Epithelial cell of prostate (primary cell): ENCODE measurements around the gene LENG8.
"Not testable (repeated sequence)": the region's sequence is repeated elsewhere in the genome, so short reads cannot be mapped to it uniquely, and the experiment has no call there.

ENCODE experiments used
- DNase-seq: peaks from one replicate; pipeline ENCODE4 v3.0.0-alpha.2; 2011; ENCODE audit warnings: low read depth, low spot score
- H3K27ac ChIP-seq: fragments of 450-650 bp; 2 replicates; pipeline ENCODE4 v1.5.1; 2017; ENCODE audit warnings: mild to moderate bottlenecking

The LENG8 gene

DNA sequence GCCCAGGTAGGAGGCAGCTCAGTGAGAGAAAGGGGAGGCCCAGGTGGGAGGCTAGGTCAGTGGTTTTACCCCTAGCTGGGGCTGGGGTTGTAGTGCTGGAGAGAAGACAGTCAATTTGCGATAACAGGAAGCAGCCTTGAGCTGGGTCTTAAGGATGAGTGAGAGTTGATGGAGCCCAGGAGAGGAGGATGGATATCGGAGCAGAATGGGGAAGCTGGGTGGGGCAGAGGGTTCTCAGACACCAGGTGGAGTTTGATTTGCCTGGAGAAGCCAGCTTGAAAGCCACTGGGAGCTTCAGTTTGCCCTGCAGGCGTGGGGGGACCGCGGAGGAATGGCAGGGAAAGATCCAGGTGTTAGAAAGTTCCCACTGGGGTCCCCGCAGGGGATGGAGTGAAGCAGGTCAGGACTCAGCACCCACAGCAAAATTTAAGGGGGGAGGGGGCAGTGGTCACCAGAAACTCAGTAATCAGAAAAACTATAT lies 24.9 kb downstream of the LENG8 start:
- H3K27ac ChIP-seq, result peak overlapping the region; percentile 71
- no peak for DNase-seq

DNA sequence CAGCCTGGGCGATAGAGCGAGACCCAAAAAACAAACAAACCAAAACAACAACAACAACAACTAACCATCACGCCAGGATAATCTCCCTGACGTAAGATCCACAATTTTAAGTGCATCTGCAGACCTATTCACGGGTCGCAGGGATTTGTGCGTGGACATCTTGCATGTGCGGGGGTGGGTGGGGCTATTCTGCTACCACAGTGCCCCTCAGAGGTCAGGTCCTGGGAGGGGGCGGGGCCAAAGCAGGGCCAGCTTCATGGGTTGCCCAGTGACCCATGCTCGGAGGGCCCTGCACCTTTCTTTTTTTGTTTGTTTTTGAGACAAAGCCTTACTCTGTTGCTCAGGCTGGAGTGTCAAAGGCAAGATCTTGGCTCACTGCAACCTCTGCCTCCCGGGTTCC lies 26.7 kb downstream of the LENG8 start:
- DNase-seq, result no peak
- no peak overlapping the region for H3K27ac ChIP-seq

DNA sequence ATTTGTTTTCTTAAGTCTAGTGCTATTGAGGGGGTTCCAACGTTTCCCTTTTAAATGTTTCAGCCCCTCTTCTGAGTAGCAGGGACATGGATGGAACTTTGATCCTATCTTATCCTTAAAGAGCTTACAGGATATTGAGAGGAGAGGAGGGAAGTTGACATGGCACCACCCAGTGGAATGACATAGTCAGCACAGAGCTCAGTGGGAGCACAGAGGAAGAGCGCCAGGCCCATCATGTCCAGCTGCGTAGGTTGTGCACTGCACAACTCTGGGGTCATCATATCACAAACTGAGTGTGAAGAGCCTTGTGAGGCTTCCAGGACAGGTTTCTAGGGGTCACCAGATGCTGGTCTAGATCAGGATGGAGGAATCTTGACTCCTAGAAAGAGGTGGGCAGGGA lies 28.7 kb downstream of the LENG8 start:
- H3K27ac ChIP-seq, result no peak overlapping the region
- DNase-seq, result no peak

DNA sequence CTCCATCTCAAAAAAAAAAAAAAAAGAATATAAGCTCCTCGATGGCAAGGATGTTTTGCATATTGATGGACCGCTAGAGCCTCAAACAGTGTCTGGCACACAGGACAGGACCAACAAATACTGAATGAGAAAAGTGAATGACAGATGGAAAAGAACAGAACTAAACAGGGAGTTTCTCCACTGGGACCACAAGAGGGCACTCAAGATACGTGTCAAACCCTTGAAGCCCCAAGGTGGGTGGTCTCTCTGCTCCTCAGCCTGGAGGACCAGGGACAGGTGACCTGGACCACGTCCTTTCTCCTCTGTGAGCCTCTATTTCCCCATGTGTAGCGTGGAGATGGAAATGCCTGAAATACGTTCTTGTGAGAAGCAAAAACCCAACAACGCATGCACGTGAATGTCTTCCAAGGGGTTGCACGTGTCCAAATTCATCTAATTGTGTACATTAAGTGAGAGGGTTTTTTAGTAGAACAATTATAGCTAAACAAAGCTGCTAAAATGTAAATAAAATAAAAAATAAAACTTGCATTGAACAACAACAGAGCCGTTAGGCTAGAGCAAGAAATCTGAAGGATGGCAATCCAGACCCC lies 29.8 kb downstream of the LENG8 start:
- DNase-seq, result no peak
- no peak overlapping the region for H3K27ac ChIP-seq

DNA sequence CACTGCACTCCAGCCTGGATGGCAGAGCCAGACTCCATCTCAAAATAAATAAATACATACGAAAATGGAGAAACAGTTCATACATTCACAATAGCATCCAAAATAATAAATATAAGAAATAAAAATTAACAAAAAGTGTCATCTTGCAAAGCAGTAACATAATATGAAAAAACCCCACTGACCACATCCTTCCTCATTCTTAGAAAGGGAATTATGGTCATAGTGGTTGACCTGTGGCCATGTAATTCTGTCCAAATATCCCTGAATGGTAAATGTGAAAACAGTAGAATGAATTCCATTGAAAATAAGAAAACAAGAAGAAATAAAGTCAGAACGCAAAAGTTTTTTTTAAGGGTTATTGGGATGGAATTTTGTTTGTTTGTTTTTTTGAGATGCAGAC lies 31.1 kb downstream of the LENG8 start:
- H3K27ac ChIP-seq, result no peak overlapping the region
- DNase-seq, result no peak

DNA sequence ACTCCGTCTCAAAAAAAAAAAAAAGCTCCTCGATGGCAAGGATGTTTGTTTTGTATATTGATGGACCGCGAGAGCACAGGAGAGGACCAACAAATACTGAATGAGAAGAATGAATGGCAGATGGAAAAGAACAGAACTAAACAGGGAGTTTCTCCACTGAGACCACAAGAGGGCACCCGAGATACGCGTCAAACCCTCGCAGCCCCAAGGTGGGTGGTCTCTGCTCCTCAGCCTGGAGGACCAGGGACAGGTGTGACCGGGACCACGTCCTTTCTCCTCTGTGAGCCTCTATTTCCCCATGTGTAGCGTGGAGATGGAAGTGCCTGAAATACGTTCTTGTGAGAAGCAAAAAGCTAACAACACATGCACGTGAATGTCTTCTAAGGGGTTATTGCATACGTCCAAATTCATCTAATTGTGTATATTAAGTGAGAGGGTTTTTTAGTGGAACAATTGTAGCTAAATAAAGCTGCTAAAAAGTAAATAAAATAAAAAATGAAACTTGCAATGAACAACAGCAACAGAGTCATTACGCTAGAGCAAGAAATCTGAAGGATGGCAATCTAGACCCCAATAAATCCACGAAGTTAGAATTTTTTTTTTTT lies 32.4 kb downstream of the LENG8 start:
- no peak overlapping the region for H3K27ac ChIP-seq
- DNase-seq, result no peak

DNA sequence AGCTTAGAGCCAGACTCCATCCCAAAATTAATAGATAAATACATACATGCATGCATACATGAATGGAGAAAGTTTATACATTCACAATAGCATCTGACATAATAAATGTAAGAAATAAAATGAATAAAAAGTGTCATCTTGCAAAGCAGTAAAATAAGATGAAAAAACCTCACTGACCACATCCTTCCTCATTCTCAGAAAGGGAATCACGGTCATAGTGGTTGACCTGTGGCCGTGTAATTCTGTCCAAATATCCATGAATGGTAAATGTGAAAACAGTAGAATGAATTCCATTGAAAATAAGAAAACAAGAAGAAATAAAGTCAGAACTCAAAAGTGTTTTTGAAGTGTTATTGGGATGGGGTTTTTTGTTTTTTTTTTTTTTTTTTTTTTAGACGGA lies 33.9 kb downstream of the LENG8 start:
- no peak overlapping the region for H3K27ac ChIP-seq
- no peak for DNase-seq

DNA sequence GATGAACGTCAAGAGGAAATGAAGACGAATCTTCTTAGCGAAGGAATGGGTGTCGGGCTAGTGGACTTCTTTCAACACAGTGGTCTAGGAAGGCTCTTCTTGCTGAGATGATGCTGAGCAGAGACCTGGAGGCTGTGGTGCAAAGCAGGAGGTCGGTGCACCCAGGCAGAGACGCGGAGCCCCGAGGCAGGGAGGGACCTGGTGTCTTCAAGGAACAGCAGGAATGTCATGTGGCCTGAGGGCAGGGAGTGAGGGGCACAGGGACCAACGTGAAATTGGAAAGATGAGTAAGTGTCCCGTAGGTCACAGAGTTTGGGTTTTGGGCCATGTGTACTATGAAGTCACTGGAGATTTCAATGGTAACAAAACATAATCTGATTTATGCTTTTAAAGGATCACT lies 35.5 kb downstream of the LENG8 start:
- no peak overlapping the region for H3K27ac ChIP-seq
- no peak for DNase-seq

DNA sequence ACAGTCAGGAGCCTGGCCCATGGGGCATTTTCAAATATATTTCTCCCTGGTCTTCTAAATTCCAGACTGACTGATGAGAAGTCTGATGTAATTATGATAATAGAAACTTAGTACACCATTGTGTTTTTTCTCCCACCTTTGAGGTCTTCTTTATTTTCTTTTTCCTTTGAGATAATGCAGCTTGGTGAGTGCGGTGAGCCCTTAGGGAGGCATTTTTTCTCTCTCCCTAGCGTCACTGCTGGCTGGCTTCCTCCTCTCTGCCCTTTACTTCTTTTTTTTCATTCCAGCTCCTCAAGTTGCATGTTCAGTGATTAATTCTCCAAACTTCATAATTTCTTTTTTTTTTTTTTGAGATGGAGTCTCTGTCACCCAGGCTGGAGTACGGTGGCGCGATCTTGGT lies 36.9 kb downstream of the LENG8 start:
- H3K27ac ChIP-seq, result no peak overlapping the region
- no peak for DNase-seq

DNA sequence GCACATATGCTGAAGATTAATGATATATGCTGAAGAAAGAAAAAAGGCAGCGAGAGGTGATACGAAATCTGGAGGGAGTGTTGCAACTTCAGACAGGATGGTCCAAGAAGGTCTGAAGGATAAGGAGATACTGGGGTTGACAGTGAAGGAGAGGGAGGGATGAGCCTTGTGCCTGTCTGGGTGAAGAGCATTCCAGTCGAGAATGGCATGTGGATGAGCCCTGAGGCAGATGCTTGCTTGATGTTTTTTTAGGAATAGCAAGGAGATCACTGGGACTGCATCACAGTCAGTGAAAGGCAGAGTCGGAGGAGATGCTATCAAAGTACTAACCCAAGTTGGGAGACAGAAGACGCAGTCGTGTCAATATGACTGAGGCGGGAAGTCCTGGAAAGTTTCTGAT lies 40.3 kb downstream of the LENG8 start:
- H3K27ac ChIP-seq, result no peak overlapping the region
- no peak for DNase-seq

DNA sequence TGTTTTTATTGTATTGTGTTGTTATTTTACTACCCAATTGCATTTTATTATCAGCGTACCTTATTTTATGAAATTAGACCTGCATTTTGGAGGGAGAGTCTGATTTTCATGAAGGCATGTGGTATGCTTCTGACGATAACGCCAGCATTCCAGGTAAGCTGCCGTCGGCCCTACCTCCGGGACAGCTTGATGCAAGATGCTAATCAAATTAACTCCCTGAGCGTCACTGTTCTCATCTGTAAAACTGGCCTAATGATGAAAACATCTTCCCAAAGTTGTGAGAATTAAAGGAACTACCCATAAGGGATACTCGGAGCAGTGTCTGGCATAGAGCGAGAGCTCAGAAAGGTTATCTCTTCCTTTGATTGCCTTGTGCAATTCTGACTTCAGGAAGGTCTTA lies 40.8 kb downstream of the LENG8 start:
- no peak for DNase-seq
- H3K27ac ChIP-seq, result no peak overlapping the region

DNA sequence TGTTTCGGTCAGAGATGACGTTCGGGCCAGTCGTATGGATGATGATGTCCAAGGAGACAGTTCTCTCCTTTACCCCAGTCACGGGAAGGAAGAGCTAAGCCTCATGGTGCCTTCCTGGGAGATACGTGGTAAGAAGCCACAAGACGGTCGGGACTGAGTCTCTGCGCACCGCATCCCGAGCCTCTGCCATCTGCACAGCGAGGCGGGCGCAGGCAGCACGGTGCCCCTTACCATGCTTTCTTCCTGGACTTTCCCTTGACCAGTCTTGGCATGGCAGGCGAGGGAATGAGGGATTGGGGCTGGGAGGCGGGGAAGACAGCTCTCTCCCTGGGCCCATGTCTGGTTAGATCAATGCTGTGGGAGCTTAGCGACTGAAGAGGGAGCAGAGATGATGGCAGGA lies 43.6 kb downstream of the LENG8 start:
- no peak for DNase-seq
- no peak overlapping the region for H3K27ac ChIP-seq

DNA sequence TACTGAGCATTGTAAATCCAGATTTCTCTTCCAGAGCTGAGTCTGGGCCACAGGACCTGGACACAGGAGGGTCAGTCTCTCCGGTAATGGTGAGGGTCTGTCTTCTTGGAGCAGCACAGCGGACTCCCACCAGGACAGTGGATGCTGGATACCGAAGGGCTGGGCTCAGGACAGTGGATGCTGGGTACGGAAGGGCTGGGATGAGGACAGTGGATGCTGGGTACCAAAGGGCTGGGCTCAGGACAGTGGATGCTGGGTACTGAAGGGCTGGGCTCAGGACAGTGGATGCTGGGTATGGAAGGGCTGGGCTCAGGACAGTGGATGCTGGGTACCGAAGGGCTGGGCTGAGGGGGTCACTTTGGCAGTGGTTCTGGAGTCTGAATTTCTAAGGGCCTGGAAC lies 44.1 kb downstream of the LENG8 start:
- DNase-seq, result not testable (repeated sequence)

DNA sequence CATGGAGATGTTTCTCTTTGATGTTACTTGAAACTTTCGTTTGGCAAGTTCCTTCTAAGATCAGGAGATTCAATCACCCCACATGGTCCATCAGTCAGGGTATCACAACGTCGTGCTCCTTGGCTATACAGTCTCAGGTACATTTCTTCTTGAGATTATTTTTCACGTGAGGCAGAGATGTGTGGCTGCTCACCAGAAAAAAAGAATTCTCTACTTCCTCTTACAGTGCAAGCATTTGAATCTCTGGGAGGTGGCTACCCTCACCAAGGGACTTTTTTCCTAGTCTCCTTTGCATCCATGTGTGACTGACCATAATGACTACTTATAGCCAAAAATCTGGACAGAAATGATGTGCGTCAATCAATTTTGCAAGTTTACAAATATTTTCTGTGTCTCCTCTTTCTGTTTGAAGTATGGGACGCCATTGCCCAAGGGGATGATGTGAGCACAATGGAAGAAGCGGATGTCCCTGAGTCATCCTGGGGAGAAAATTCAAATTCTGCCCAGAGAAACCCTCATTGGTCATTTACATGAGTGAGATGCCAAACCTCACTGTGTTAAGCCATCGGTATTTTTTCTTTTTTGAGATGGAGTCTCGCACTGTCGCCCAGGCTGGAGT lies 45.1 kb downstream of the LENG8 start:
- DNase-seq, result no peak
- no peak overlapping the region for H3K27ac ChIP-seq

More for the DNA sequence above, 44.1 kb downstream of the LENG8 start:
- H3K27ac ChIP-seq, result not testable (repeated sequence)

DNA sequence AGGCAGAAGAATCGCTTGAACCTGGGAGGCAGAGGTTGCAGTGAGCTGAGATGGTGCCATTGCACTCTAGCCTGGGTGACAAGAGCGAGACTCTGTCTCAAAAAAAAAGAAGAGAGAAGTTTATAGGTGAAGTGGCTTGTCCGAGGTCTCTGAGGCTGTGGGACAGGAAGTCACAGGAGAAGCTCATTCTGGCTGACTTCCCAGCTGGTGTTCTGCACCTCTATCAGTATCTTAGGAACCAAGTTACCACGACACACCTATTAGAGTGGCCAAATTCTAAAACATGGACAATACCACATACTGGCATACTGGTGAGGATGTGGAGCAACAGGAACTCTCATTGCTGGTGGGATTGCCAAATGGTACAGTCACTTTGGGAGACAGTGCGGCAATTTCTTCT lies 46.3 kb downstream of the LENG8 start:
- not testable (repeated sequence) for DNase-seq, H3K27ac ChIP-seq

DNA sequence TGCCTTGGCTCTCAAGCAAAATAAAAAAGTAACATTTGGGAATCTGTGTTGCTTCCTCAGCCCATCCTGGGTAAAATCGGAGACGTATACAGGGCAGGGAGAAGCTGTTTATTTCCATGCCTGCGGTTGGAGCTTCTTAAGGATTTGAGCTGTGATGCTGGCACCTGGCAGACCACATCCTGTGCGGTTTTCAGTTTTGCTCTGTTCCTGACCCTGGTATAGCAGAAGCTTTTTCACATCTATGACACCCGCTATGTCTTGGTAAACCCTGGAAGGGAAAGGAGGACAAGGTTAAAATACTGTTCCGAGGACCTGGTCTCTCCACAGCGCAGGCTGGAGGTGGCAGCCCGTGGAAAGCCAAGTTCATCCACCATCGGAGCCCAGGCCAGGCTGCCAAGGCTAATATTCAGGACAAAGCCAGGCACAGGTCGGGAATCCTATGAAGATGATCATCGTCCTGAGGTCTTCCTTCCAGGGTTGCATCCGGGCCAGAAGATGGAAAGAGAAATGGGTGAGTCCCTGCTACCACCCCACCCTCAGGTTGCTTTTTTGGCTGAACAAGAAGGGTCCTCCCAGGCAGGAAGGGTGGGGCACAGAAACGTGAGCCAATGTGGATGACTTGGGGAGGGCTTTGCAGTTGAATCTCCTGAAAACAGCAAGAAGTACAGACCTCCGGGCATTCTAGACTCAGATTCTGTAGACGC lies 48.9 kb downstream of the LENG8 start:
- not testable (repeated sequence) for H3K27ac ChIP-seq, DNase-seq

DNA sequence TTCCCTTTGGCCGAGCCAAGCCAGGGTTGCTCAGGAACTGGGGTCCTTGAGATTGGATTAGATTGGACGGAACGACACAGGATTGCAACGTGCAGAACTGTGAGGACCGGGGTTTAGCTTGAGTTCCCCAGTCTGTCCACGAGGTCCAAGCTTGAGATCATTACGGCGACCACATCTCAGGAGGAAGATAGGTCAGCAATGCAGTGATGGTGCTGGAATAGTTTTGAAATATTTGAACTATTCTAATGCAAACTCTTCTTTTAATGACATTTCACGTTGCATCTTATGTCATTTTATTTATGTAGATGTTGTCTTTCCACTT lies 49.4 kb downstream of the LENG8 start:
- not testable (repeated sequence) for DNase-seq, H3K27ac ChIP-seq

DNA sequence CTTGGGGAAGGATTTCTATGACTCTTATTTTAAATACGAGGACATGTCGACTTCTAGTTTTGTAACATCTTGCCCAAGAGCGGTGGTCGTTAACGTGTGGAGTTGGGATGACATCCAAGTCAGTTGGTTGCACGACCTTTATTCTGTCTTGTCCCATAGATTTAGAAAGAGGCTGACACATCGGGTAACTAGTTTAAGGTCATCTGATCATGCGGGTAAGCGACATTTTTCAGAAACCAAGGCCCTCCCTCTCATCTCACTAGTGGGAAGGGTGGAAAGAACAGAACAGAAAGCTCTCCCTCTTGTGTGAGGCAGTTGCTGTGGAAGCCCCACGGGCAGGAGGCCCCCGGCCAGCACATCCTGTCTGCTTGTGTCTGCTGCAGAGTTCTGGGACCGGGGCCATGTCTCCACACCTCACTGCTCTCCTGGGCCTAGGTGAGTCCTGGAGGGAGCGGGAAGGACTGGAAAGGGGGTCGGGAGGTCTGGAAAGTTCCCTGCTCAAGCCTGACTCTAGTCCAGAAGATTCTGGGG lies 53.6 kb downstream of the LENG8 start, which contains the start of gene LAIR2:
TSS of gene LAIR2 (plus strand) at position 314 of the 531 bp plus-strand sequence. CDS start at position 402, 88 bp downstream.
- no peak for DNase-seq
- H3K27ac ChIP-seq, result no peak within 1 kb of the TSS

DNA sequence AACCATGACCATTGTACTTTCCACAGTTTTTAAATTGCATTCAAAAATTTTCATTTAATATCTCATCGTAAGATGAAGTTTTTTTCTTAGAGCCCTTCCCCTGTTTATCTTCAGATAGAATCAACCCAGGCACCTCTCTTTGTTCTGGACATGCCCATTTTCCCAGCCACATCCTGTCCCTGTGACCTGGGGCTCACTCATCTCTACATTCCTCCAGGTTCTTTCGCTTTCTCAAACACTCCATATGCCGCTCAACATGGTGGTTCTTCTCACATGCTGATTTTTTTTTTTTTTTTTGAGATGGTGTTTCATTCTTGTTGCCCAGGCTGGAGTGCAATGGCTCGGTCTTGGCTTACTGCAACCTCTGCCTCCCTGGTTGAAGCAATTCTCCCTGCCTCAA lies 56.5 kb downstream of the LENG8 start:
- not testable (repeated sequence) for H3K27ac ChIP-seq, DNase-seq

DNA sequence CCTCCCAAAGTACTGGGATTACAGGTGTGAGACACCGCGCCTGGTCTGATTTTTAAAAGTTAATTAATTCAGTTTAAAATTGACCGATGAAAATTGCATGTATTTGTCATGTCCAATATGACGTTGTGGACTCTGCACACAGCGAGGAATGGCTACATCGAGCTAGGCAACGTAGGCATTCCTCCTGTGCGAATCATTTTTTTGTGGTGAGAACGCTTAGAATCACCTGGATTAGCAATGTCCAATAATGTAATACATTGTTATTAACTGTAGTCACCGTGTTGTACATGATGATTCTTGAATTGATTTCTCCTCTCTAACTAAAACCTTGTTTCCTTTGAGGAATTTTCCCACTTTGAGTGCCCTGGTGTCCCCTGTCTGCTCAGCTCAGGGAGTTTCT lies 57.1 kb downstream of the LENG8 start:
- H3K27ac ChIP-seq, result no peak overlapping the region
- DNase-seq, result no peak
